ENCODE data around the gene SAT1. TPM values are rescaled to one million over a fixed set of nuclear protein-coding genes. Genes with fewer than 3 reads are reported as not detected.

SAT1 gene
- total RNA-seq, 2 experiments from 2014 or later = 94.1 to 101 TPM

DNA sequence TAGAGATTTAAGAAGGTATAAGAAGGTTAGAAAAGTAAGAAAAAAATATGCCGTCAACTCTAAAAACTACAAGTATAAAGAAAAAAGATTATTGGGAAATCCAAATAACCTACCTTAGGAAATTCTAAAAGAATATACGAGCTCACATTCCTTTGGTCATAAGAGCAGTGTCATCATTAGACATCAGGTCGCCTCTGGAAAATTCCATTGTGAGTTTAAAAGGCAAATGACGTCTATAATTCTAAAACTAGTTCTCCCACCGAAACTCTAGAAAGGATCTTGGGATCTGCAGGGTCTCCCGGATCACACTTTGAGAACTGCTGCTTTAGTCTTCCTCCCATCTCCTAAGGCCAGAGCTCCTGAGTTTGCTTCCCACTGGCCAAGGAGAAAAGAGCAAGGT, 518 bp upstream of the SAT1 start:
- no peak for DNase-seq
- intact Hi-C loops (cut with micrococcal nuclease) = loop anchor here (2.0 to 5.0 kb wide), 2 partner anchors 120 to 270 kb away; partner anchors contain the start of gene EIF2S3
- no peaks in the 10 kb centered on the region for H3K27me3 Mint-ChIP-seq
- H3K27ac Mint-ChIP-seq = peak overlapping the region; percentile 97
- H3K9me3 Mint-ChIP-seq = no peaks in the 10 kb centered on the region
- TF ChIP-seq, protein P1, sequence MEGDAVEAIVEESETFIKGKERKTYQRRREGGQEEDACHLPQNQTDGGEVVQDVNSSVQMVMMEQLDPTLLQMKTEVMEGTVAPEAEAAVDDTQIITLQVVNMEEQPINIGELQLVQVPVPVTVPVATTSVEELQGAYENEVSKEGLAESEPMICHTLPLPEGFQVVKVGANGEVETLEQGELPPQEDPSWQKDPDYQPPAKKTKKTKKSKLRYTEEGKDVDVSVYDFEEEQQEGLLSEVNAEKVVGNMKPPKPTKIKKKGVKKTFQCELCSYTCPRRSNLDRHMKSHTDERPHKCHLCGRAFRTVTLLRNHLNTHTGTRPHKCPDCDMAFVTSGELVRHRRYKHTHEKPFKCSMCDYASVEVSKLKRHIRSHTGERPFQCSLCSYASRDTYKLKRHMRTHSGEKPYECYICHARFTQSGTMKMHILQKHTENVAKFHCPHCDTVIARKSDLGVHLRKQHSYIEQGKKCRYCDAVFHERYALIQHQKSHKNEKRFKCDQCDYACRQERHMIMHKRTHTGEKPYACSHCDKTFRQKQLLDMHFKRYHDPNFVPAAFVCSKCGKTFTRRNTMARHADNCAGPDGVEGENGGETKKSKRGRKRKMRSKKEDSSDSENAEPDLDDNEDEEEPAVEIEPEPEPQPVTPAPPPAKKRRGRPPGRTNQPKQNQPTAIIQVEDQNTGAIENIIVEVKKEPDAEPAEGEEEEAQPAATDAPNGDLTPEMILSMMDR (IDR thresholded peaks at IDR 0.05) = no peak
- ChIA-PET POLR2A (interaction anchor here (0.6 to 2.2 kb wide), 11 partner anchors 13 to 272 kb away, joined by 3 to 8 read pairs (median 4); partner anchors contain the start of genes ACOT9, APOO, CXorf58 and EIF2S3), CTCF (interaction anchor here (0.6 to 3.3 kb wide), 13 partner anchors 9 to 210 kb away, joined by 3 to 40 read pairs (median 3); partner anchors contain the start of gene ACOT9)
- peaks cover 30% of the 10 kb centered on the region for H3K36me3 Mint-ChIP-seq (ENCODE audit: low read depth)
- H3K4me3 Mint-ChIP-seq = peak overlapping the region; percentile 88
- peaks cover 35% of the 10 kb centered on the region for H3K4me1 Mint-ChIP-seq (ENCODE audit: low read depth)
- no peak for ATAC-seq

DNA sequence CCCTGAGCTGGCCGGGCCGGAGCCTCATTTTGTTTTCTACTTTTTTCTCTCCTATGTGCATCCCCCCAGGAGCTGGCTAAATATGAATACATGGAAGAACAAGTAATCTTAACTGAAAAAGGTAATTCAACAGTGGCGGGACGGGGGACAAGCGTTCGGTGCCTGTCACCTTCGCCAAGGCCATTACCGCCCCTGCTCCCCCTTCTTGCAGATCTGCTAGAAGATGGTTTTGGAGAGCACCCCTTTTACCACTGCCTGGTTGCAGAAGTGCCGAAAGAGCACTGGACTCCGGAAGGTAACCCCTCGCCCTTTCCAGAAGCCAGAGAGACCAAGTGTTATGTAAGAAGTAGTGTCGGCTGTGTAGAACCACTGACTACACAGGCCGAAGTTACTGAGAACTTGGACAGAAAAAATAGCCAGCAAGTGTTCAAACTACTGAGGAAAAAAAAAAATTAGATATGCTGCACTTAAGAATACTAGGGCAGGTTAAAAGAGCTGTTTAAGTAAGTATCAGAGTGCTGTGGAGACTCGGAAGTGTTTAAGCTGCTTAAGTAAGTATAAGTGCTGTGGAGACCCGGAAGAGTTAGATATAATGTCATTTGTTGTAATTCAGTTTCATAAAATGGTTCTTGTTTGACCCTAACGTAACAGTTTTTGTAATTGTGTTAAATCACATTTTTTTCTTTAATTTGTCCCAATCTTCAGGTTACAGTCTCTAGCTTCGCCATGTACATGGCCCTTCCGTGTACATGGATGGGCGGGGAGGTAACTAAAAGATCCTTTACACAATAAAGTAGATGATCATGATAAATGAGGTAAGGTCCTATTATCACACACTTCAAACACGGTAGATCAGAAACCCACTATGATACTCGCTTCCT, 856 bp downstream of the SAT1 start:
- Mint-ChIP-seq H3K36me3 (ENCODE audit: low read depth) (peaks cover 30% of the 10 kb centered on the region), H3K27ac (peak overlapping the region; percentile 97), H3K4me1 (ENCODE audit: low read depth) (peaks cover 37% of the 10 kb centered on the region), H3K27me3 (no peaks in the 10 kb centered on the region), H3K4me3 (peak overlapping the region; percentile 88), H3K9me3 (no peaks in the 10 kb centered on the region)
- TF ChIP-seq, protein P1 (IDR thresholded peaks at IDR 0.05) = no peak
- intact Hi-C loops (cut with micrococcal nuclease) = loop anchor here (2.0 to 5.0 kb wide), 2 partner anchors 119 to 268 kb away; partner anchors contain the start of gene EIF2S3
- CTCF ChIA-PET = interaction anchor here (0.7 to 3.3 kb wide), 11 partner anchors 10 to 271 kb away, joined by 3 to 40 read pairs (median 4); partner anchors contain the start of genes ACOT9, APOO, CXorf58 and EIF2S3
- POLR2A ChIA-PET = interaction anchor here (0.6 to 2.2 kb wide), 12 partner anchors 11 to 271 kb away, joined by 3 to 8 read pairs (median 4); partner anchors contain the start of genes ACOT9, APOO, CXorf58 and EIF2S3
- ATAC-seq (no peak), DNase-seq (no peak)

DNA sequence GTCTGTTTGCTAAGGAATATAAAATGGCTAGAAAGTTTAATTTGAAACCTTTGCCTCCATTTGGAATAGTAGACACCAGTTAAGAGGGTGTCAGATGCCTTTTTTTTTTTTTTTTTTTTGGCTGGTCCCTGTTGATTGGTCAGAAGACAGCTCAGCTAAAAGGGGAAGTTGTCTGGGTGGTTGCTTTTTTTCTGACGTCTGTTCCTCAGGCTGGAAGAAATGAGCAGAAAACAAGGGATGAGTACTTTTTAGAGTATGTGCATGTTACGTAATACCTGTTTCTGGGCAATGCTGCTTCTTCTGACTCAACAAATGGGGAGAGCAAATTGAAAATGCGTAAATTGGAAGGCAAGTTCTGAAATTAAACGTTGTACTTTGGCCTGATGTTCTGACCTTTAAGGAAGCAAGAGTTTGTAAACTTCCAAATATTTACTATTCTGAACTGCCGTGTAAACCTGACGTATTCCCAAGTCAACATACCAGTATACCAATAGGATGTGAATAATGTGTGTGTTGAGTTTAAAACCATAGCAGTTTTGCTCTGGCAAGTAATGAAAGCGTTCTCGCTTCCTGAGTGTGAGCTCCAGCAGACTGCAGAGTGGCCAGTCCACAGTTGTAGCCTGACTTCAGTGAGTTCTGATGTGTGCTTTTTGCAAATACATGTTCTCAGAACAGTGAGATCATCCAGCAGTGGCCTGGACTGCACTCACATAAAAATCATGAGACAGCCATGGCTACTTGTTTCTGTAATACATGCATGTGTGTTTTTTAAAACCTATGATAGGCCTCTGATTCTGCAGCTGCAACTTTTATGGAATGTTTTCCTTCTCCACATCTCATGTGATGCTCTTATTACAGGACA, 1.7 kb downstream of the SAT1 start:
- ChIA-PET POLR2A (interaction anchor here (0.6 to 2.2 kb wide), 5 partner anchors 15 to 270 kb away, joined by 3 to 7 read pairs (median 4); partner anchors contain the start of gene EIF2S3), CTCF (interaction anchor here (1.7 to 3.3 kb wide), 2 partner anchors 117 to 123 kb away, joined by 6 to 40 read pairs; partner anchors contain the start of genes APOO and CXorf58)
- no peaks in the 10 kb centered on the region for H3K27me3 Mint-ChIP-seq
- TF ChIP-seq, protein P1 (IDR thresholded peaks at IDR 0.05) = no peak
- peaks cover 37% of the 10 kb centered on the region for H3K4me1 Mint-ChIP-seq (ENCODE audit: low read depth)
- H3K36me3 Mint-ChIP-seq (ENCODE audit: low read depth) = peaks cover 30% of the 10 kb centered on the region
- peak overlapping the region; percentile 97 for H3K27ac Mint-ChIP-seq
- peak overlapping the region; percentile 88 for H3K4me3 Mint-ChIP-seq
- DNase-seq = no peak
- no peak for ATAC-seq
- H3K9me3 Mint-ChIP-seq = no peaks in the 10 kb centered on the region
- intact Hi-C loops (cut with micrococcal nuclease) = loop anchor here (5.0 kb wide), 1 partner anchor 268 kb away; the partner anchor contains the start of gene EIF2S3

DNA sequence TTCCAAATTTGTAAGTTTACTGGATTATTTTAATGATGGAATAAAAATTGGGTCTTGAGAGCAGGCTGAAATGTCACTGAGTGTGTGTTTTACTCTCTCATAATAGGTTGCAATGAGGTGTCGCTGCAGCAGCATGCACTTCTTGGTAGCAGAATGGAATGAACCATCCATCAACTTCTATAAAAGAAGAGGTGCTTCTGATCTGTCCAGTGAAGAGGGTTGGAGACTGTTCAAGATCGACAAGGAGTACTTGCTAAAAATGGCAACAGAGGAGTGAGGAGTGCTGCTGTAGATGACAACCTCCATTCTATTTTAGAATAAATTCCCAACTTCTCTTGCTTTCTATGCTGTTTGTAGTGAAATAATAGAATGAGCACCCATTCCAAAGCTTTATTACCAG, 2.6 kb downstream of the SAT1 start:
- DNase-seq (no peak), ATAC-seq (no peak)
- ChIA-PET POLR2A (no interaction called here), CTCF (no interaction called here)
- peak overlapping the region; percentile 88 for H3K4me3 Mint-ChIP-seq
- peak overlapping the region; percentile 20 for H3K27ac Mint-ChIP-seq
- no peaks in the 10 kb centered on the region for H3K9me3 Mint-ChIP-seq
- TF ChIP-seq, protein P1 (IDR thresholded peaks at IDR 0.05) = no peak
- H3K4me1 Mint-ChIP-seq (ENCODE audit: low read depth) = peaks cover 37% of the 10 kb centered on the region
- intact Hi-C loops (cut with micrococcal nuclease) = no loop called here
- peaks cover 30% of the 10 kb centered on the region for H3K36me3 Mint-ChIP-seq (ENCODE audit: low read depth)
- no peaks in the 10 kb centered on the region for H3K27me3 Mint-ChIP-seq
